ENCODE data around the gene PRDM16.

DNA sequence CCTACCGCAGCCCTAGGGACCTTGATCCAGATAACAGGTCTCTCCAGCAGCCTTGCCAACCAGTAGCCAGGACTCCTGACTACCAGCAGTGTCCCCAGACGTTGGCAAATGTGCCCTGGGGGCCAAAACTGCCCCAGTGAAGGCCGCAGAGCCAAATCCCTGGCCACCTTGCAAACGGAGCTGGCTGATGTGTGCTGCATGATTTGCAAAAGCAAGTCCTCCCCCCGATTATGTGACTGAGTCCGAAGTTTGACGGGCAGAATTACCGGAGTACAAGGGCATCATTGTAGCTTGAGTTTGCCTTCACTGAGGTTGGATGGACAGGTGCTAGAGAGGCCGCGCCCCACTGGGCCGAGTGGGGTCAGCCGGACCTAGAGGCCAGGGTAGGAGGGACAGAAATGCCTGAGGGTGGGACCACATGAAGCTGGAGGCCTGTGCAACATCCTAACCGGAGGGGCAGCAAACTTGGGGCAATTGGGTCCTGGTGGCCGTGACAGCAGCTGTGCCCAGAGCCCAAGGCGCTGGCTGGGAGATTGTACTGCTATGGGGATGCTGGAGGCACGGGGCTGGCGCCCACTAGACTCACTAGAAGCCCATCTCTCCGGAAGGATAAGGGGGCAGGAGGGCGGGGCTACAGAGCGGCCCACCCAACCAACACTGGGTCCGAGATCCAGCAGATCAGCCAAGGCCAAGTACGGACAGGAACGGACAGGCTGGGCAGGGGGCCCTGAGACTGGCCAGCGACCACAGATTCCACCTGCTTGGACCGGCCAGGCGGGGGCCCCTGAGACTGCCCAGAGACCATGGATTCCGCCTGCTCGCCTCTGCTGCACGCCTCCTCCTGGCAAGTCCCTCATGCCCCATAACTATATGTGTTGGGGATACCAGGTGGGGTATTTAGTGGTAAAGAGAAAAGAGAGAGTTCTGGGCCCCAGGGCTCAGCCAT is 388.2 kb downstream of the PRDM16 start:
- no peak for TF ChIP-seq EZH2 (IDR thresholded peaks at IDR 0.05; ENCODE audit: low read depth, unreplicated experiment)
- TF ChIP-seq, protein P1, sequence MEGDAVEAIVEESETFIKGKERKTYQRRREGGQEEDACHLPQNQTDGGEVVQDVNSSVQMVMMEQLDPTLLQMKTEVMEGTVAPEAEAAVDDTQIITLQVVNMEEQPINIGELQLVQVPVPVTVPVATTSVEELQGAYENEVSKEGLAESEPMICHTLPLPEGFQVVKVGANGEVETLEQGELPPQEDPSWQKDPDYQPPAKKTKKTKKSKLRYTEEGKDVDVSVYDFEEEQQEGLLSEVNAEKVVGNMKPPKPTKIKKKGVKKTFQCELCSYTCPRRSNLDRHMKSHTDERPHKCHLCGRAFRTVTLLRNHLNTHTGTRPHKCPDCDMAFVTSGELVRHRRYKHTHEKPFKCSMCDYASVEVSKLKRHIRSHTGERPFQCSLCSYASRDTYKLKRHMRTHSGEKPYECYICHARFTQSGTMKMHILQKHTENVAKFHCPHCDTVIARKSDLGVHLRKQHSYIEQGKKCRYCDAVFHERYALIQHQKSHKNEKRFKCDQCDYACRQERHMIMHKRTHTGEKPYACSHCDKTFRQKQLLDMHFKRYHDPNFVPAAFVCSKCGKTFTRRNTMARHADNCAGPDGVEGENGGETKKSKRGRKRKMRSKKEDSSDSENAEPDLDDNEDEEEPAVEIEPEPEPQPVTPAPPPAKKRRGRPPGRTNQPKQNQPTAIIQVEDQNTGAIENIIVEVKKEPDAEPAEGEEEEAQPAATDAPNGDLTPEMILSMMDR (conservative IDR thresholded peaks at IDR 0.05; ENCODE audit: low read depth in 2 of 2) = no peak
- TF ChIP-seq POLR2AphosphoS5 (IDR thresholded peaks at IDR 0.05; ENCODE audit: low read depth) = no peak
- no peak for TF ChIP-seq EZH2phosphoT487 (IDR thresholded peaks at IDR 0.05; ENCODE audit: unreplicated experiment)

Data from GM23338 (cell line).